SK-N-SH (cell line): ENCODE measurements around the gene MAPKAP1. TPM values are rescaled to one million over a fixed set of nuclear protein-coding genes. Genes with fewer than 3 reads are reported as not detected.
"Not testable (repeated sequence)": the region's sequence is repeated elsewhere in the genome, so short reads cannot be mapped to it uniquely, and the experiment has no call there.

Experiments used
- CTCF ChIA-PET: fragments of 300-600, 350-600 bp; formaldehyde crosslinking; extraction: SDS; loops from one replicate; lab custom pipeline; 2021; lab: Yijun Ruan, JAX
- POLR2A ChIA-PET: fragments of 350-600 bp; sonication (Branson Sonifier 250); formaldehyde crosslinking; extraction: SDS; loops from one replicate; lab custom pipeline; 2020; ENCODE audit warnings: antibody characterized with exemption, inconsistent platforms; lab: Yijun Ruan, JAX
- DNase-seq: peaks from one replicate; pipeline ENCODE4 v3.0.0; 2012
- H2AFZ ChIP-seq: fragments of 200-600 bp; sonication (generic); 2 replicates; pipeline ENCODE4 v1.8.1; 2016; ENCODE audit warnings: antibody characterized with exemption, mild to moderate bottlenecking, low read depth
- H3F3A ChIP-seq: fragments of 200-600 bp; sonication (generic); replicated peaks from 2 replicates; pipeline ENCODE3; 2016; ENCODE audit warnings: antibody characterized with exemption, mild to moderate bottlenecking; ENCODE audit not compliant: insufficient read depth
- H3K27ac ChIP-seq, 2 experiments: fragments of 200-500 bp in 1 of 2; fragments of 200-600 bp in 1 of 2; sonication (Bioruptor generic) in 1 of 2; sonication (generic), shearing (Covaris generic) in 1 of 2; 2 replicates each; pipeline versions ENCODE4 v1.5.1 to v1.6.1; 2014 to 2016; ENCODE audit warnings: low read depth in 2 of 2, inconsistent platforms in 1 of 2, low read length in 1 of 2, mild to moderate bottlenecking in 1 of 2, mixed read lengths in 1 of 2
- H3K27me3 ChIP-seq: fragments of 200-600 bp; sonication (generic), shearing (Covaris generic); 2 replicates; pipeline ENCODE4 v1.6.1; 2016; ENCODE audit warnings: mixed run types; ENCODE audit not compliant: insufficient read depth
- H3K36me3 ChIP-seq, 2 experiments: fragments of 200-500 bp in 1 of 2; fragments of 200-600 bp in 1 of 2; sonication (Bioruptor generic) in 1 of 2; sonication (generic) in 1 of 2; replicated peaks in 1 of 2; 2 replicates each; pipeline versions ENCODE3 to v1.5.1; 2014 to 2016; ENCODE audit warnings: low read length in 1 of 2, mild to moderate bottlenecking in 1 of 2; ENCODE audit not compliant: insufficient read depth in 2 of 2, control insufficient read depth in 1 of 2
- H3K4me1 ChIP-seq, 2 experiments: fragments of 200-500 bp in 1 of 2; fragments of 200-600 bp in 1 of 2; sonication (Bioruptor generic) in 1 of 2; sonication (generic), shearing (Covaris generic) in 1 of 2; 2 replicates each; pipeline versions ENCODE4 v1.5.1 to v1.6.1; 2014 to 2016; ENCODE audit warnings: low read depth in 1 of 2, low read length in 1 of 2, mixed run types in 1 of 2; ENCODE audit not compliant: insufficient read depth in 2 of 2, control insufficient read depth in 1 of 2
- H3K4me2 ChIP-seq: fragments of 200-600 bp; sonication (generic), shearing (Covaris generic); 2 replicates; pipeline ENCODE4 v1.6.1; 2017; ENCODE audit warnings: mixed run types
- H3K4me3 ChIP-seq, 2 experiments: fragments of 200-500 bp in 1 of 2; fragments of 200-600 bp in 1 of 2; sonication (Bioruptor generic) in 1 of 2; sonication (generic), shearing (Covaris generic) in 1 of 2; 2 replicates each; pipeline versions ENCODE4 v1.5.1 to v1.8.1; 2014 to 2016; ENCODE audit warnings: low read depth in 2 of 2, inconsistent platforms in 1 of 2, low read length in 1 of 2, mild to moderate bottlenecking in 1 of 2, mixed read lengths in 1 of 2, moderate library complexity in 1 of 2
- H3K79me2 ChIP-seq: fragments of 200-600 bp; sonication (generic); 2 replicates; pipeline ENCODE4 v1.8.1; 2017; ENCODE audit warnings: mild to moderate bottlenecking; ENCODE audit not compliant: insufficient read depth
- H3K9ac ChIP-seq: fragments of 200-600 bp; sonication (generic); 2 replicates; pipeline ENCODE4 v1.6.1; 2017; ENCODE audit warnings: mixed run types
- H3K9me2 ChIP-seq: fragments of 200-600 bp; sonication (generic); 2 replicates; pipeline ENCODE4 v1.6.1; 2017; ENCODE audit warnings: mixed run types
- H3K9me3 ChIP-seq: fragments of 200-600 bp; sonication (generic); 2 replicates; pipeline ENCODE4 v1.6.1; 2017; ENCODE audit warnings: mixed run types, mild to moderate bottlenecking, moderate library complexity
- H4K20me1 ChIP-seq: fragments of 200-600 bp; sonication (generic); 2 replicates; pipeline ENCODE4 v1.6.1; 2017; ENCODE audit warnings: mild to moderate bottlenecking, mixed run types; ENCODE audit not compliant: insufficient read depth
- CHD2 ChIP-seq: fragments of 150-350 bp; IDR thresholded peaks from 2 replicates; pipeline ENCODE4 v1.6.1; 2018; ENCODE audit warnings: low read length; ENCODE audit not compliant: partially characterized antibody
- EP300 ChIP-seq, 2 experiments: IDR thresholded peaks; 2 replicates each; pipeline versions ENCODE4 v1.4.0 to v1.6.1; 2012; ENCODE audit warnings: borderline replicate concordance in 1 of 2, low read depth in 1 of 2, low read length in 1 of 2
- EZH2phosphoT487 ChIP-seq: fragments of 200-600 bp; sonication (generic); IDR thresholded peaks from 2 replicates; pipeline ENCODE4 v1.6.1; 2017; ENCODE audit warnings: low read depth, mixed run types, mild to moderate bottlenecking, antibody characterized with exemption, moderate library complexity, borderline replicate concordance
- FOXJ3 ChIP-seq: sonication (generic); formaldehyde crosslinking; IDR thresholded peaks from 2 replicates; pipeline ENCODE4 v1.5.1; 2020; ENCODE audit warnings: mild to moderate bottlenecking, missing genetic modification reagents
- JUND ChIP-seq: IDR thresholded peaks from 2 replicates; pipeline ENCODE4 v1.4.0; 2012
- MXI1 ChIP-seq: IDR thresholded peaks from 2 replicates; pipeline ENCODE4 v1.6.1; 2012; ENCODE audit warnings: mild to moderate bottlenecking, low read depth, low read length, improper control_type of control experiment
- NRF1 ChIP-seq: IDR thresholded peaks from 2 replicates; pipeline ENCODE4 v1.6.1; 2012; ENCODE audit warnings: low read depth, mild to moderate bottlenecking, low read length
- RXRA ChIP-seq: IDR thresholded peaks from 2 replicates; pipeline ENCODE4 v1.4.0; 2012; ENCODE audit warnings: low read depth, mild to moderate bottlenecking, borderline replicate concordance
- SIN3A ChIP-seq: IDR thresholded peaks from 2 replicates; pipeline ENCODE4 v1.6.1; 2012; ENCODE audit warnings: low read depth, mild to moderate bottlenecking, low read length, moderate library complexity, borderline replicate concordance
- TEAD4 ChIP-seq: IDR thresholded peaks from 2 replicates; pipeline ENCODE4 v1.4.0; 2012; ENCODE audit warnings: mild to moderate bottlenecking, borderline replicate concordance; ENCODE audit not compliant: insufficient read depth
- USF1 ChIP-seq: IDR thresholded peaks from 2 replicates; pipeline ENCODE4 v1.4.0; 2012; ENCODE audit warnings: low read depth, borderline replicate concordance
- YY1 ChIP-seq: IDR thresholded peaks from 2 replicates; pipeline ENCODE4 v1.4.0; 2012; ENCODE audit warnings: low read depth, mild to moderate bottlenecking
- WGBS: methylation state at CpG from one replicate; pipeline ENCODE4 v1.1.6; 2017; ENCODE audit warnings: low lambda C conversion rate; 5-methylcytosine and 5-hydroxymethylcytosine counted together
- polyA plus RNA-seq, 3 experiments: library from polyadenylated mRNA; depleted of rRNA; stranded (reverse); fragments of >200 nt; gene quantifications; 2 replicates each; pipeline ENCODE4 v1.2.3, GENCODE V29; 2012
- TF ChIP-seq, protein P1 (sequence below): fragments of 150-350 bp; IDR thresholded peaks from 2 replicates; pipeline ENCODE4 v1.6.1; 2017; ENCODE audit warnings: antibody characterized with exemption, low read length, low read depth, borderline replicate concordance
- TF ChIP-seq, protein P2 (sequence below): IDR thresholded peaks from 2 replicates; pipeline ENCODE4 v1.4.0; 2012; ENCODE audit warnings: low read depth
- TF ChIP-seq, protein P3 (sequence below): IDR thresholded peaks from 2 replicates; pipeline ENCODE4 v1.4.0; 2012; ENCODE audit warnings: low read depth, borderline replicate concordance
- TF ChIP-seq, protein P4 (sequence below): IDR thresholded peaks from 2 replicates; pipeline ENCODE4; 2012

The MAPKAP1 gene
- polyA plus RNA-seq, 1 of the 3 experiments (the other 2 are of a cell fraction) = 117 TPM

DNA sequence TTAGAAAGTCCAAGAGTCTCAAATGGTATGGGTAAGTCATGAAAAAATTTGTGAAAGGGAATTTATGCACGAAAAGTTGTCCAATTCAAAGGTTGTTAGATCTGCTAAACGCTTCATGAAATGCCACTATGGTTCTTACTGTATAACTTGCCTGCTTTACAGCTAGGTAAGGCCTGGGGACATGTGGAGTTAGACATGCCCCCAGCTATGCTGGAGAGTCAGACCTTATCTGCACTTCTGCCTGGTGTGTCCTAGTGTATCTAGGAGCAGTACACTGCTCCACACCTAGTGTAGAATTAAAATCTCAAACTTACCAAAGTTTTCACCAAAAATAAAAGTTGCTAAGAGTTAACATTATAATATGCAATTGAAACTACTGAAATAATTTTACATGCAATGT, 136.8 kb downstream of the MAPKAP1 start (continued):
- TF ChIP-seq EP300 (IDR thresholded peaks at IDR 0.05; ENCODE audit: borderline replicate concordance in 1 of 2, low read depth in 1 of 2, low read length in 1 of 2) (no peak), JUND (no peak), CHD2 (no peak), EZH2phosphoT487 (no peak), FOXJ3 (CRISPR knock-in tag) (no peak)

DNA sequence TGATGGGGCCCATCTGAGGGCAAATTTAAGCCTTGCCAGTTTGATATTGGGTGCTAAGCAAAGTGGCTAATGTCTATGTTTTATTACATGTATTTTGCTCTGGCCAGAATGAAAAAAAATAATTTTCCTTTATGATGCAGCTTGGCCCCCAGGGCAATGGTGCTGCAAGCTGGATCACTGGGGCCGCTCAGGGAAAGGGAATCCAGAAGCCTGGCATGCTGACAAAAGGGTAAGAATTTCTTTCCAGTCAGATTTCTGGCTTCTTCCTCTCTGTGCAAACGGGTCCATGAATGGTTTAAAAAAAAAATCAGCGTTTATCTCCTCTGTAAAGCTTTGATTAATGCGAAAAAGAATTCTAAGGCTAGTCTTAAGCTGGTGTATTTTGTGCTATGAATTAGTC, 138.4 kb downstream of the MAPKAP1 start:
- H3K27me3 ChIP-seq = no peaks in the 10 kb centered on the region
- DNase-seq = no peak
- 74% methylated on average over 4 of the region's 4 CpGs for WGBS
- no peak overlapping the region for H3K9ac ChIP-seq
- H3K9me3 ChIP-seq = no peaks in the 10 kb centered on the region; the same call in 1 of the 2 replicates
- peaks cover 17% of the 10 kb centered on the region for H3K79me2 ChIP-seq
- peaks cover 6 to 11% of the 10 kb centered on the region in 2 experiments; a peak in 2 of 4 replicates for H3K4me1 ChIP-seq
- no peak overlapping the region; a peak in 1 of 4 replicates for H3K27ac ChIP-seq
- POLR2A ChIA-PET = no interaction called here
- H3K4me3 ChIP-seq = no peak overlapping the region
- no peaks in the 10 kb centered on the region for H4K20me1 ChIP-seq
- TF ChIP-seq, protein P1, sequence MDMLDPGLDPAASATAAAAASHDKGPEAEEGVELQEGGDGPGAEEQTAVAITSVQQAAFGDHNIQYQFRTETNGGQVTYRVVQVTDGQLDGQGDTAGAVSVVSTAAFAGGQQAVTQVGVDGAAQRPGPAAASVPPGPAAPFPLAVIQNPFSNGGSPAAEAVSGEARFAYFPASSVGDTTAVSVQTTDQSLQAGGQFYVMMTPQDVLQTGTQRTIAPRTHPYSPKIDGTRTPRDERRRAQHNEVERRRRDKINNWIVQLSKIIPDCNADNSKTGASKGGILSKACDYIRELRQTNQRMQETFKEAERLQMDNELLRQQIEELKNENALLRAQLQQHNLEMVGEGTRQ = no peak
- TF ChIP-seq, protein P2, sequence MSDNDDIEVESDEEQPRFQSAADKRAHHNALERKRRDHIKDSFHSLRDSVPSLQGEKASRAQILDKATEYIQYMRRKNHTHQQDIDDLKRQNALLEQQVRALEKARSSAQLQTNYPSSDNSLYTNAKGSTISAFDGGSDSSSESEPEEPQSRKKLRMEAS = no peak
- TF ChIP-seq USF1 = no peak
- no peak for TF ChIP-seq RXRA
- no peak for TF ChIP-seq NRF1
- TF ChIP-seq, protein P3, sequence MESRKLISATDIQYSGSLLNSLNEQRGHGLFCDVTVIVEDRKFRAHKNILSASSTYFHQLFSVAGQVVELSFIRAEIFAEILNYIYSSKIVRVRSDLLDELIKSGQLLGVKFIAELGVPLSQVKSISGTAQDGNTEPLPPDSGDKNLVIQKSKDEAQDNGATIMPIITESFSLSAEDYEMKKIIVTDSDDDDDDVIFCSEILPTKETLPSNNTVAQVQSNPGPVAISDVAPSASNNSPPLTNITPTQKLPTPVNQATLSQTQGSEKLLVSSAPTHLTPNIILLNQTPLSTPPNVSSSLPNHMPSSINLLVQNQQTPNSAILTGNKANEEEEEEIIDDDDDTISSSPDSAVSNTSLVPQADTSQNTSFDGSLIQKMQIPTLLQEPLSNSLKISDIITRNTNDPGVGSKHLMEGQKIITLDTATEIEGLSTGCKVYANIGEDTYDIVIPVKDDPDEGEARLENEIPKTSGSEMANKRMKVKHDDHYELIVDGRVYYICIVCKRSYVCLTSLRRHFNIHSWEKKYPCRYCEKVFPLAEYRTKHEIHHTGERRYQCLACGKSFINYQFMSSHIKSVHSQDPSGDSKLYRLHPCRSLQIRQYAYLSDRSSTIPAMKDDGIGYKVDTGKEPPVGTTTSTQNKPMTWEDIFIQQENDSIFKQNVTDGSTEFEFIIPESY = no peak
- TF ChIP-seq YY1 = no peak
- TF ChIP-seq EP300 (IDR thresholded peaks at IDR 0.05; ENCODE audit: borderline replicate concordance in 1 of 2, low read depth in 1 of 2, low read length in 1 of 2) = no peak
- TF ChIP-seq, protein P4, sequence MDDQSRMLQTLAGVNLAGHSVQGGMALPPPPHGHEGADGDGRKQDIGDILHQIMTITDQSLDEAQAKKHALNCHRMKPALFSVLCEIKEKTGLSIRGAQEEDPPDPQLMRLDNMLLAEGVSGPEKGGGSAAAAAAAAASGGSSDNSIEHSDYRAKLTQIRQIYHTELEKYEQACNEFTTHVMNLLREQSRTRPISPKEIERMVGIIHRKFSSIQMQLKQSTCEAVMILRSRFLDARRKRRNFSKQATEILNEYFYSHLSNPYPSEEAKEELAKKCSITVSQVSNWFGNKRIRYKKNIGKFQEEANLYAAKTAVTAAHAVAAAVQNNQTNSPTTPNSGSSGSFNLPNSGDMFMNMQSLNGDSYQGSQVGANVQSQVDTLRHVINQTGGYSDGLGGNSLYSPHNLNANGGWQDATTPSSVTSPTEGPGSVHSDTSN = no peak
- TF ChIP-seq CHD2 = no peak
- TF ChIP-seq SIN3A = no peak
- TF ChIP-seq TEAD4 = no peak
- TF ChIP-seq MXI1 = no peak
- TF ChIP-seq, all 33 proteins: peak for 0
- H2AFZ ChIP-seq = no peak overlapping the region
- H3F3A ChIP-seq = peaks cover 8% of the 10 kb centered on the region
- peaks cover 5 to 21% of the 10 kb centered on the region in 2 experiments for H3K36me3 ChIP-seq
- CTCF ChIA-PET = interaction anchor here (0.6 to 4.1 kb wide), 2 partner anchors 10 to 25 kb away, joined by 3 to 28 read pairs; no protein-coding TSS in a partner anchor
- H3K9me2 ChIP-seq = no peaks in the 10 kb centered on the region
- no peak overlapping the region for H3K4me2 ChIP-seq

DNA sequence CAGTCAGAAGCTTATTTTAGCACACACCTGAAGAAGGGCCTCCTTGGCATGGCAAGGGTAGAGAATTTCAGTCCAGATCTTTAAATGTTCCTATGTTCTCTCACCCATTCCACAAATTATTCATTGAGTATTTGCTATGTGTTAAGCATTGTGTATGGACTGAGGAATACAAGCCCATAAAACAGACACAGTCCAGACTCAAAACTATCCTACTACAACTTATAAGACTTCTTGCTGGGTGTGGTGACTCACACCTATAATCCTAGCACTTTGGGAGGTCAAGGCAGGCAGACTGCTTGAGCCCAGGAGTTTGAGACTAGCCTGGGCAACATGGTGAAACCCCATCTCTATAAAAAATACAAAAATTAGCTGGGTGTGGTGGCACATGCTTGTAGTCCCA, 141.0 kb downstream of the MAPKAP1 start:
- POLR2A ChIA-PET, H3K4me3 ChIP-seq, H3K9ac ChIP-seq, H3K9me3 ChIP-seq, H3K27ac ChIP-seq, DNase-seq, H3F3A ChIP-seq, H3K9me2 ChIP-seq, H4K20me1 ChIP-seq, H3K4me2 ChIP-seq, H2AFZ ChIP-seq, H3K27me3 ChIP-seq: not testable (repeated sequence)
- CTCF ChIA-PET = interaction anchor here (1.3 to 4.1 kb wide), 2 partner anchors 8 to 925 kb away, joined by 4 to 28 read pairs; no protein-coding TSS in a partner anchor
- Histone ChIP-seq H3K79me2 (peaks cover 26% of the 10 kb centered on the region), H3K4me1 (peaks cover 10 to 11% of the 10 kb centered on the region in 2 experiments; a peak in 3 of 4 replicates), H3K36me3 (peaks cover 4 to 13% of the 10 kb centered on the region in 2 experiments)
